Ascending aorta (tissue), 2 donors: ENCODE measurements around the gene OR1L4. TPM values are rescaled to one million over a fixed set of nuclear protein-coding genes. Genes with fewer than 3 reads are reported as not detected.

Source experiments
- DNase-seq, 2 donors: peaks; one replicate each; pipeline ENCODE4 v3.0.0-alpha.2; 2019; ENCODE audit warnings: low spot score in 2 of 2
- H3K27ac ChIP-seq, 2 donors: fragments of 200-600 bp; sonication (generic); one replicate each; pipeline ENCODE4 v1.5.1; 2016 to 2017; ENCODE audit warnings: mild to moderate bottlenecking in 1 of 2
- H3K27me3 ChIP-seq: fragments of 200-600 bp; sonication (generic); one replicate; pipeline ENCODE4 v1.5.1; 2017
- H3K36me3 ChIP-seq, 2 donors: fragments of 200-600 bp; sonication (generic); one replicate each; pipeline ENCODE4 v1.5.1; 2016
- H3K4me1 ChIP-seq, 2 donors: fragments of 200-600 bp; sonication (generic); one replicate each; pipeline ENCODE4 v1.5.1; 2016 to 2017; ENCODE audit warnings: mild to moderate bottlenecking in 1 of 2
- H3K4me3 ChIP-seq, 2 donors: fragments of 200-600 bp; sonication (generic); one replicate each; pipeline ENCODE4 v1.5.1; 2016 to 2017; ENCODE audit warnings: mild to moderate bottlenecking in 1 of 2
- H3K9me3 ChIP-seq, 2 donors: fragments of 200-600 bp; sonication (generic); one replicate each; pipeline ENCODE4 v1.5.1; 2016
- CTCF ChIP-seq, 3 experiments: fragments of 200-600 bp in 2 of 3; fragments of 450-650 bp in 1 of 3; sonication (generic) in 2 of 3; IDR thresholded peaks; one replicate each; pipeline ENCODE4 v1.5.1; 2016 to 2019; ENCODE audit warnings: antibody characterized with exemption in 3 of 3, mild to moderate bottlenecking in 1 of 3, moderate library complexity in 1 of 3
- intact Hi-C: fragments of 100-400 bp; cut with DNase I; formaldehyde crosslinking; loops from one replicate; pipeline ENCODE4 v1.15.1; 2023
- total RNA-seq: library from RNA; depleted of rRNA; stranded (reverse); fragments of >200 nt; gene quantifications from one replicate; pipeline ENCODE4 v1.1.0, GENCODE V29; 2016

OR1L4 gene
- total RNA-seq, 1 donor from 2014 or later: not detected

- H3K4me1 ChIP-seq: no peaks in the 10 kb centered on the region
- peaks cover 0 to 12% of the 10 kb centered on the region in 2 donors for H3K9me3 ChIP-seq
- no peaks in the 10 kb centered on the region for H3K36me3 ChIP-seq
- intact Hi-C loops: no loop called here
- no peak within 1 kb of the TSS for H3K4me3 ChIP-seq
- no peak for DNase-seq
- no peak within 1 kb of the TSS for H3K27ac ChIP-seq
- H3K27me3 ChIP-seq: no peaks in the 10 kb centered on the region
- no peak for TF ChIP-seq CTCF (IDR thresholded peaks at IDR 0.05)
These were observed 18.2 kb downstream of the OR1L4 start, which contains the start of gene OR1L6 for GRCh38 chr9:122742003-122742402. TSS of gene OR1L6 (plus strand) at chr9:122742303. CDS start at chr9:122749848, 7,545 bp downstream.

- no peak for DNase-seq
- Histone ChIP-seq H3K4me1 (no peaks in the 10 kb centered on the region), H3K9me3 (peaks cover 0 to 22% of the 10 kb centered on the region in 2 donors), H3K4me3 (no peak overlapping the region), H3K27me3 (no peaks in the 10 kb centered on the region), H3K36me3 (no peaks in the 10 kb centered on the region), H3K27ac (no peak overlapping the region)
- no peak for TF ChIP-seq CTCF (IDR thresholded peaks at IDR 0.05)
- intact Hi-C loops: no loop called here
These were observed 31.0 kb downstream of the OR1L4 start for GRCh38 chr9:122754825-122755224.

GRCh38 chr9:122767817-122768216 lies 44.0 kb downstream of the OR1L4 start:
- H3K4me1 ChIP-seq: no peaks in the 10 kb centered on the region
- H3K4me3 ChIP-seq: no peak overlapping the region
- H3K27me3 ChIP-seq: no peaks in the 10 kb centered on the region
- peaks cover 18 to 51% of the 10 kb centered on the region in 2 donors for H3K9me3 ChIP-seq
- no peaks in the 10 kb centered on the region for H3K36me3 ChIP-seq
- no peak overlapping the region for H3K27ac ChIP-seq
- TF ChIP-seq CTCF (IDR thresholded peaks at IDR 0.05): no peak
- intact Hi-C loops: no loop called here
- no peak for DNase-seq

Other genes with a start within 250 kb of the OR1L4 start
- not detected for gene OR1J1, start 246.1 kb upstream of the OR1L4 start, total RNA-seq
- not detected for gene OR1J2, start 213.2 kb upstream of the OR1L4 start, total RNA-seq
- gene OR1J4, start 204.8 kb upstream of the OR1L4 start, total RNA-seq: not detected
- gene OR1N1, start 196.7 kb upstream of the OR1L4 start, total RNA-seq: not detected
- not detected for gene OR1N2, start 170.9 kb upstream of the OR1L4 start, total RNA-seq
- not detected for gene OR1L8, start 140.6 kb upstream of the OR1L4 start, total RNA-seq
- gene OR1Q1, start 109.3 kb upstream of the OR1L4 start, total RNA-seq: not detected
- gene OR1B1, start 66.4 kb upstream of the OR1L4 start, total RNA-seq: not detected
- not detected for gene OR1L1, start 62.3 kb upstream of the OR1L4 start, total RNA-seq
- gene OR1L3, start 48.9 kb upstream of the OR1L4 start, total RNA-seq: not detected
- not detected for gene OR1L6, start 18.3 kb downstream of the OR1L4 start, total RNA-seq
- not detected for gene OR5C1, start 64.9 kb downstream of the OR1L4 start, total RNA-seq
- gene OR1K1, start 76.1 kb downstream of the OR1L4 start, total RNA-seq: not detected
- 7.8 TPM for gene PDCL, start 104.6 kb downstream of the OR1L4 start, total RNA-seq
- gene RC3H2, start 181.4 kb downstream of the OR1L4 start, total RNA-seq: 25.1 TPM
- 2.0 TPM for gene ZBTB6, start 189.3 kb downstream of the OR1L4 start, total RNA-seq
- gene ZBTB26, start 207.5 kb downstream of the OR1L4 start, total RNA-seq: 0.96 TPM
- 36.5 TPM for gene RABGAP1, start 217.0 kb downstream of the OR1L4 start, total RNA-seq